ENCODE results near the gene BRD1.
A peak's percentile ranks its signal among the peaks of the same experiment; 100 is the strongest.
"Not testable (repeated sequence)": the region's sequence is repeated elsewhere in the genome, so short reads cannot be mapped to it uniquely, and the experiment has no call there.

BRD1 gene

GRCh38 chr22:49771266-49772065 lies 56.2 kb downstream of the BRD1 start:
- no peak overlapping the region for H3K27ac ChIP-seq
- no peak for DNase-seq (ENCODE audit: low read depth, low spot score)

GRCh38 chr22:49770547-49771265 lies 57.0 kb downstream of the BRD1 start:
- H3K27ac ChIP-seq = no peak overlapping the region
- DNase-seq (ENCODE audit: low read depth, low spot score) = no peak

- H3K27ac ChIP-seq = no peak overlapping the region
- DNase-seq (ENCODE audit: low read depth, low spot score) = no peak
These were observed 57.8 kb downstream of the BRD1 start for GRCh38 chr22:49769691-49770546.

GRCh38 chr22:49768951-49769690 lies 58.6 kb downstream of the BRD1 start:
- H3K27ac ChIP-seq = no peak overlapping the region
- DNase-seq (ENCODE audit: low read depth, low spot score) = no peak

GRCh38 chr22:49768077-49768910 lies 59.4 kb downstream of the BRD1 start:
- no peak for DNase-seq (ENCODE audit: low read depth, low spot score)
- peak overlapping the region; percentile 2 for H3K27ac ChIP-seq

GRCh38 chr22:49767355-49768062 lies 60.2 kb downstream of the BRD1 start:
- peak overlapping the region; percentile 2 for H3K27ac ChIP-seq
- DNase-seq (ENCODE audit: low read depth, low spot score) = no peak

- no peak overlapping the region for H3K27ac ChIP-seq
- no peak for DNase-seq (ENCODE audit: low read depth, low spot score)
These were observed 61.7 kb downstream of the BRD1 start for GRCh38 chr22:49765951-49766350.

GRCh38 chr22:49765091-49765771 lies 62.4 kb downstream of the BRD1 start:
- DNase-seq (ENCODE audit: low read depth, low spot score) = no peak
- H3K27ac ChIP-seq = no peak overlapping the region

GRCh38 chr22:49764127-49764581 lies 63.5 kb downstream of the BRD1 start:
- DNase-seq (ENCODE audit: low read depth, low spot score) = no peak
- H3K27ac ChIP-seq = no peak overlapping the region

- DNase-seq (ENCODE audit: low read depth, low spot score) = no peak
- no peak overlapping the region for H3K27ac ChIP-seq
These were observed 64.0 kb downstream of the BRD1 start for GRCh38 chr22:49763696-49764095.

GRCh38 chr22:49763138-49763537 lies 64.5 kb downstream of the BRD1 start:
- DNase-seq (ENCODE audit: low read depth, low spot score) = no peak
- no peak overlapping the region for H3K27ac ChIP-seq

GRCh38 chr22:49762571-49762970 lies 65.1 kb downstream of the BRD1 start:
- not testable (repeated sequence) for H3K27ac ChIP-seq; DNase-seq (ENCODE audit: low read depth, low spot score)

GRCh38 chr22:49761836-49762235 lies 65.8 kb downstream of the BRD1 start:
- no peak for DNase-seq (ENCODE audit: low read depth, low spot score)
- no peak overlapping the region for H3K27ac ChIP-seq

GRCh38 chr22:49760630-49761571 lies 66.8 kb downstream of the BRD1 start:
- no peak for DNase-seq (ENCODE audit: low read depth, low spot score)
- peak overlapping the region; percentile 80 for H3K27ac ChIP-seq

- DNase-seq (ENCODE audit: low read depth, low spot score) = peak; percentile 68
- peak overlapping the region; percentile 80 for H3K27ac ChIP-seq
These were observed 67.4 kb downstream of the BRD1 start for GRCh38 chr22:49760280-49760629.

- DNase-seq (ENCODE audit: low read depth, low spot score) = no peak
- no peak overlapping the region for H3K27ac ChIP-seq
These were observed 71.0 kb downstream of the BRD1 start for GRCh38 chr22:49756676-49757075.

- H3K27ac ChIP-seq = no peak overlapping the region
- no peak for DNase-seq (ENCODE audit: low read depth, low spot score)
These were observed 71.5 kb downstream of the BRD1 start for GRCh38 chr22:49756201-49756600.

Data from epithelial cell of prostate (primary cell).